T47D (cell line): ENCODE data around the gene BMPR1A.

ENCODE experiments used
- DNase-seq, 2 experiments: peaks; one replicate each; pipeline versions ENCODE4 v3.0.0 to v3.0.0-alpha.2; 2011 to 2012; ENCODE audit warnings: low read depth in 1 of 2, low spot score in 1 of 2
- JUND ChIP-seq: IDR thresholded peaks from 2 replicates; pipeline ENCODE4 v1.6.1; 2012; ENCODE audit warnings: low read depth
- in situ Hi-C: cut with HindIII; loops from 2 replicates; pipeline ENCODE4 v1.10.0; 2016; ENCODE audit warnings: low sequenced_read_pairs, low pct_unique_long_range_greater_than_20kb

Gene BMPR1A

GRCh38 chr10:86981716-86982115, 225.3 kb downstream of the BMPR1A start:
- no peak for DNase-seq
- in situ Hi-C loops, result no loop called here
- no peak for TF ChIP-seq JUND
